Measurements from ENCODE around the gene KIRREL3. TPM values are rescaled to one million over a fixed set of nuclear protein-coding genes. Genes with fewer than 3 reads are reported as not detected.

Gene KIRREL3
- total and polyA plus RNA-seq, 8 donors, result 0.06 to 1.1 (median 0.26) TPM; not detected in 2

GRCh38 chr11:126743628-126744027 is 256.9 kb downstream of the KIRREL3 start:
- intact Hi-C loops (cut with DNase I), result no loop called here
- no peaks in the 10 kb centered on the region for H3K9me3 ChIP-seq
- ATAC-seq (no peak), FAIRE-seq (no peak), DNase-seq (no peak)
- H3K27me3 ChIP-seq, result no peaks in the 10 kb centered on the region
- H3K4me3 ChIP-seq, result no peak overlapping the region
- no peaks in the 10 kb centered on the region for H3K36me3 ChIP-seq
- WGBS, 2 donors, result 54 to 58% methylated on average over 2 of the region's 2 CpGs
- H3K27ac ChIP-seq, result no peak overlapping the region
- no peaks in the 10 kb centered on the region for H3K4me1 ChIP-seq
- TF ChIP-seq CTCF (IDR thresholded peaks at IDR 0.05), result no peak

GRCh38 chr11:126742582-126742981 is 258.0 kb downstream of the KIRREL3 start:
- Histone ChIP-seq H3K4me3 (no peak overlapping the region), H3K36me3 (no peaks in the 10 kb centered on the region), H3K4me1 (no peaks in the 10 kb centered on the region), H3K27ac (no peak overlapping the region), H3K27me3 (no peaks in the 10 kb centered on the region), H3K9me3 (no peaks in the 10 kb centered on the region)
- intact Hi-C loops (cut with DNase I), result no loop called here
- ATAC-seq, result peak in 1 of 4 donors; percentile 55
- 27% methylated on average over 4 of the region's 4 CpGs for WGBS, 2 donors
- TF ChIP-seq CTCF (IDR thresholded peaks at IDR 0.05), result no peak
- no peak for DNase-seq
- FAIRE-seq, result no peak

- intact Hi-C loops (cut with DNase I), result no loop called here
- Histone ChIP-seq H3K9me3 (no peaks in the 10 kb centered on the region), H3K4me3 (no peak overlapping the region), H3K27ac (no peak overlapping the region), H3K27me3 (no peaks in the 10 kb centered on the region), H3K36me3 (no peaks in the 10 kb centered on the region), H3K4me1 (no peaks in the 10 kb centered on the region)
- 58 to 78% methylated on average over 1 of the region's 1 CpG for WGBS, 2 donors
- no peak for FAIRE-seq
- TF ChIP-seq CTCF (IDR thresholded peaks at IDR 0.05), result no peak
- DNase-seq, result no peak
- ATAC-seq, result no peak
Measured at GRCh38 chr11:126740846-126741245, 259.7 kb downstream of the KIRREL3 start.

GRCh38 chr11:126739499-126740145 is 260.9 kb downstream of the KIRREL3 start:
- DNase-seq, result no peak
- intact Hi-C loops (cut with DNase I), result no loop called here
- no peak for TF ChIP-seq CTCF (IDR thresholded peaks at IDR 0.05)
- no peak for FAIRE-seq
- Histone ChIP-seq H3K27ac (no peak overlapping the region), H3K36me3 (no peaks in the 10 kb centered on the region), H3K27me3 (peaks cover 0 to 3% (median 0%) of the 10 kb centered on the region in 4 donors), H3K4me3 (no peak overlapping the region), H3K4me1 (no peaks in the 10 kb centered on the region), H3K9me3 (no peaks in the 10 kb centered on the region)
- ATAC-seq, result no peak
- WGBS, 2 donors, result 55 to 67% methylated on average over 2 of the region's 2 CpGs

GRCh38 chr11:126738295-126739031 is 262.1 kb downstream of the KIRREL3 start:
- FAIRE-seq (no peak), ATAC-seq (peak in 2 of 4 donors; percentile 48 to 49), DNase-seq (no peak)
- Histone ChIP-seq H3K27me3 (peaks cover 0 to 3% (median 0%) of the 10 kb centered on the region in 4 donors), H3K36me3 (no peaks in the 10 kb centered on the region), H3K4me1 (no peaks in the 10 kb centered on the region), H3K9me3 (no peaks in the 10 kb centered on the region), H3K4me3 (no peak overlapping the region), H3K27ac (no peak overlapping the region)
- TF ChIP-seq CTCF (IDR thresholded peaks at IDR 0.05), result no peak
- 55 to 61% methylated on average over 9 of the region's 9 CpGs for WGBS, 2 donors
- intact Hi-C loops (cut with DNase I), result no loop called here

All from pancreas (tissue), 10 donors.